ENCODE results near the gene MYO1G. TPM values are rescaled to one million over a fixed set of nuclear protein-coding genes. Genes with fewer than 3 reads are reported as not detected.

Gene MYO1G
- total and polyA plus RNA-seq, 4 donors: 0.56 to 3.9 (median 2.1) TPM

- Histone ChIP-seq H3K4me1 (ENCODE audit: control insufficient read depth in 4 of 4, insufficient read depth in 4 of 4, low read length in 3 of 4) (peaks cover 0 to 7% (median 2%) of the 10 kb centered on the region in 4 donors), H3K27ac (ENCODE audit: low read depth in 1 of 2, low read length in 2 of 2) (no peak overlapping the region), H3K9ac (ENCODE audit: low read depth in 1 of 2, low read length in 2 of 2) (no peak overlapping the region), H3K9me3 (ENCODE audit: control insufficient read depth in 4 of 4, low read length in 3 of 4) (no peaks in the 10 kb centered on the region), H3K27me3 (ENCODE audit: control insufficient read depth in 4 of 4, insufficient read depth in 4 of 4, low read length in 3 of 4) (no peaks in the 10 kb centered on the region), H3K36me3 (ENCODE audit: control insufficient read depth in 4 of 4, insufficient read depth in 3 of 4, low read depth in 1 of 4, low read length in 3 of 4) (peaks cover 5 to 23% (median 21%) of the 10 kb centered on the region in 4 donors), H3K4me3 (ENCODE audit: low read depth in 1 of 3, low read length in 3 of 3) (no peak overlapping the region)
- TF ChIP-seq EGR1 (IDR thresholded peaks at IDR 0.05; ENCODE audit: low read depth in 2 of 2) (no peak), RXRA (IDR thresholded peaks at IDR 0.05) (no peak), SP1 (IDR thresholded peaks at IDR 0.05) (no peak), ATF3 (IDR thresholded peaks at IDR 0.05) (no peak), FOXA1 (IDR thresholded peaks at IDR 0.05) (no peak), RAD21 (IDR thresholded peaks at IDR 0.05) (no peak), HNF4A (conservative IDR thresholded peaks at IDR 0.05) (no peak), TAF1 (conservative IDR thresholded peaks at IDR 0.05) (no peak), YY1 (IDR thresholded peaks at IDR 0.05) (no peak)
- WGBS: 89% methylated on average over 7 of the region's 7 CpGs
- DNase-seq (ENCODE audit: low spot score): no peak
Observed at GRCh38 chr7:44987457-44987856, 8.6 kb upstream of the MYO1G start.

- DNase-seq (ENCODE audit: low spot score): peak; percentile 94
- Histone ChIP-seq H3K27me3 (ENCODE audit: control insufficient read depth in 4 of 4, insufficient read depth in 4 of 4, low read length in 3 of 4) (no peaks in the 10 kb centered on the region), H3K9ac (ENCODE audit: low read depth in 1 of 2, low read length in 2 of 2) (peak overlapping the region; percentile 91 to 92), H3K9me3 (ENCODE audit: control insufficient read depth in 4 of 4, low read length in 3 of 4) (no peaks in the 10 kb centered on the region), H3K4me1 (ENCODE audit: control insufficient read depth in 4 of 4, insufficient read depth in 4 of 4, low read length in 3 of 4) (peaks cover 0 to 7% (median 2%) of the 10 kb centered on the region in 4 donors), H3K4me3 (ENCODE audit: low read depth in 1 of 3, low read length in 3 of 3) (peak overlapping the region; percentile 47 to 83 (median 72)), H3K36me3 (ENCODE audit: control insufficient read depth in 4 of 4, insufficient read depth in 3 of 4, low read depth in 1 of 4, low read length in 3 of 4) (peaks cover 5 to 26% (median 23%) of the 10 kb centered on the region in 4 donors), H3K27ac (ENCODE audit: low read depth in 1 of 2, low read length in 2 of 2) (peak overlapping the region; percentile 94 to 98)
- TF ChIP-seq ZBTB33 (IDR thresholded peaks at IDR 0.05) (no peak), YY1 (IDR thresholded peaks at IDR 0.05) (peak; percentile 57), CTCF (IDR thresholded peaks at IDR 0.05; ENCODE audit: low read depth, low read length, missing input control) (peak; percentile 7), RXRA (IDR thresholded peaks at IDR 0.05) (peak in 1 of 2 donors; percentile 45), REST (IDR thresholded peaks at IDR 0.05) (peak; percentile 56), FOXA1 (IDR thresholded peaks at IDR 0.05) (no peak), MAX (IDR thresholded peaks at IDR 0.05) (peak; percentile 91), NR2F2 (IDR thresholded peaks at IDR 0.05) (peak; percentile 27), JUND (IDR thresholded peaks at IDR 0.05) (peak; percentile 76 to 80), ATF3 (IDR thresholded peaks at IDR 0.05) (peak; percentile 34), GABPA (IDR thresholded peaks at IDR 0.05 in 1 of 2, conservative IDR thresholded peaks at IDR 0.05 in 1 of 2) (peak in 1 of 2 donors; percentile 60), HNF4A (conservative IDR thresholded peaks at IDR 0.05) (peak; percentile 31 to 32), HNF4G (IDR thresholded peaks at IDR 0.05) (peak; percentile 16), RAD21 (IDR thresholded peaks at IDR 0.05) (peak in 1 of 2 donors; percentile 31), SP1 (IDR thresholded peaks at IDR 0.05) (peak; percentile 66), EGR1 (IDR thresholded peaks at IDR 0.05; ENCODE audit: low read depth in 2 of 2) (no peak), TAF1 (conservative IDR thresholded peaks at IDR 0.05) (peak; percentile 20), FOXA2 (IDR thresholded peaks at IDR 0.05) (no peak)
- WGBS: 5% methylated on average over 68 of the region's 68 CpGs
Observed at GRCh38 chr7:44986218-44987053, 7.6 kb upstream of the MYO1G start.

Data from liver (tissue), 9 donors.